NCI-H345 (cell line): ENCODE results near the gene TOB1.

ENCODE experiments used
- DNase-seq: peaks from one replicate; lab custom pipeline; 2025; lab: John Stamatoyannopoulos, UW

The TOB1 gene

GRCh38 chr17:50845240-50846147 lies 20.7 kb downstream of the TOB1 start:
- no peak for DNase-seq

- no peak for DNase-seq
These were observed 21.9 kb downstream of the TOB1 start for GRCh38 chr17:50844117-50844700.

GRCh38 chr17:50843150-50843905 lies 22.8 kb downstream of the TOB1 start:
- no peak for DNase-seq

GRCh38 chr17:50842506-50843149 lies 23.5 kb downstream of the TOB1 start:
- DNase-seq = no peak

- peak; percentile 60 for DNase-seq
These were observed 24.2 kb downstream of the TOB1 start for GRCh38 chr17:50841949-50842354.

GRCh38 chr17:50841277-50841948 lies 24.7 kb downstream of the TOB1 start:
- no peak for DNase-seq

- DNase-seq = no peak
These were observed 25.8 kb downstream of the TOB1 start for GRCh38 chr17:50840311-50840851.

- DNase-seq = no peak
These were observed 26.4 kb downstream of the TOB1 start for GRCh38 chr17:50839591-50840310.

GRCh38 chr17:50837980-50838954 lies 27.9 kb downstream of the TOB1 start:
- DNase-seq = no peak

- no peak for DNase-seq
These were observed 28.7 kb downstream of the TOB1 start for GRCh38 chr17:50837286-50837979.

GRCh38 chr17:50836826-50837225 lies 29.3 kb downstream of the TOB1 start:
- no peak for DNase-seq

GRCh38 chr17:50835301-50836234 lies 30.6 kb downstream of the TOB1 start, which contains the start of gene WFIKKN2:
WFIKKN2 (plus strand) TSS chr17:50835586; CDS start chr17:50835938, 352 bp downstream.
- DNase-seq = no peak

- DNase-seq = no peak
These were observed 31.5 kb downstream of the TOB1 start for GRCh38 chr17:50834429-50835300.

- DNase-seq = no peak
These were observed 32.4 kb downstream of the TOB1 start for GRCh38 chr17:50833510-50834428.

- no peak for DNase-seq
These were observed 33.2 kb downstream of the TOB1 start for GRCh38 chr17:50832864-50833381.
